Thyroid gland (tissue), 4 donors: ENCODE results near the gene TIAM1.

ENCODE experiments used
- CTCF ChIP-seq, 6 experiments: fragments of 200-600 bp in 3 of 6; fragments of 450-650 bp in 3 of 6; sonication (generic) in 3 of 6; IDR thresholded peaks; one replicate each; pipeline ENCODE4 v1.5.1; 2016 to 2019; ENCODE audit warnings: antibody characterized with exemption in 6 of 6, mild to moderate bottlenecking in 2 of 6, inconsistent platforms in 1 of 6, moderate library complexity in 1 of 6
- POLR2A ChIP-seq, 2 donors: fragments of 450-650 bp; IDR thresholded peaks; one replicate each; pipeline ENCODE4 v1.6.1; 2017; ENCODE audit warnings: antibody characterized with exemption in 2 of 2, mild to moderate bottlenecking in 2 of 2, moderate library complexity in 1 of 2

- TF ChIP-seq CTCF (IDR thresholded peaks at IDR 0.05): no peak
- no peak for TF ChIP-seq POLR2A (IDR thresholded peaks at IDR 0.05)
Observed at GRCh38 chr21:31279986-31280385, 64.1 kb downstream of the TIAM1 start.
